Vein endothelial cell (primary cell): Measurements from ENCODE around the gene FLNC. TPM values are rescaled to one million over a fixed set of nuclear protein-coding genes. Genes with fewer than 3 reads are reported as not detected.

Experiments
- total RNA-seq: library from RNA; depleted of rRNA; stranded (reverse); fragments of >200 nt; gene quantifications from 2 replicates; pipeline ENCODE4 v1.2.3, GENCODE V29; 2012

FLNC gene, protein sequence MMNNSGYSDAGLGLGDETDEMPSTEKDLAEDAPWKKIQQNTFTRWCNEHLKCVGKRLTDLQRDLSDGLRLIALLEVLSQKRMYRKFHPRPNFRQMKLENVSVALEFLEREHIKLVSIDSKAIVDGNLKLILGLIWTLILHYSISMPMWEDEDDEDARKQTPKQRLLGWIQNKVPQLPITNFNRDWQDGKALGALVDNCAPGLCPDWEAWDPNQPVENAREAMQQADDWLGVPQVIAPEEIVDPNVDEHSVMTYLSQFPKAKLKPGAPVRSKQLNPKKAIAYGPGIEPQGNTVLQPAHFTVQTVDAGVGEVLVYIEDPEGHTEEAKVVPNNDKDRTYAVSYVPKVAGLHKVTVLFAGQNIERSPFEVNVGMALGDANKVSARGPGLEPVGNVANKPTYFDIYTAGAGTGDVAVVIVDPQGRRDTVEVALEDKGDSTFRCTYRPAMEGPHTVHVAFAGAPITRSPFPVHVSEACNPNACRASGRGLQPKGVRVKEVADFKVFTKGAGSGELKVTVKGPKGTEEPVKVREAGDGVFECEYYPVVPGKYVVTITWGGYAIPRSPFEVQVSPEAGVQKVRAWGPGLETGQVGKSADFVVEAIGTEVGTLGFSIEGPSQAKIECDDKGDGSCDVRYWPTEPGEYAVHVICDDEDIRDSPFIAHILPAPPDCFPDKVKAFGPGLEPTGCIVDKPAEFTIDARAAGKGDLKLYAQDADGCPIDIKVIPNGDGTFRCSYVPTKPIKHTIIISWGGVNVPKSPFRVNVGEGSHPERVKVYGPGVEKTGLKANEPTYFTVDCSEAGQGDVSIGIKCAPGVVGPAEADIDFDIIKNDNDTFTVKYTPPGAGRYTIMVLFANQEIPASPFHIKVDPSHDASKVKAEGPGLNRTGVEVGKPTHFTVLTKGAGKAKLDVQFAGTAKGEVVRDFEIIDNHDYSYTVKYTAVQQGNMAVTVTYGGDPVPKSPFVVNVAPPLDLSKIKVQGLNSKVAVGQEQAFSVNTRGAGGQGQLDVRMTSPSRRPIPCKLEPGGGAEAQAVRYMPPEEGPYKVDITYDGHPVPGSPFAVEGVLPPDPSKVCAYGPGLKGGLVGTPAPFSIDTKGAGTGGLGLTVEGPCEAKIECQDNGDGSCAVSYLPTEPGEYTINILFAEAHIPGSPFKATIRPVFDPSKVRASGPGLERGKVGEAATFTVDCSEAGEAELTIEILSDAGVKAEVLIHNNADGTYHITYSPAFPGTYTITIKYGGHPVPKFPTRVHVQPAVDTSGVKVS (N-terminal part only)
- total RNA-seq, result 182 and 242 TPM in 2 replicates

DNA sequence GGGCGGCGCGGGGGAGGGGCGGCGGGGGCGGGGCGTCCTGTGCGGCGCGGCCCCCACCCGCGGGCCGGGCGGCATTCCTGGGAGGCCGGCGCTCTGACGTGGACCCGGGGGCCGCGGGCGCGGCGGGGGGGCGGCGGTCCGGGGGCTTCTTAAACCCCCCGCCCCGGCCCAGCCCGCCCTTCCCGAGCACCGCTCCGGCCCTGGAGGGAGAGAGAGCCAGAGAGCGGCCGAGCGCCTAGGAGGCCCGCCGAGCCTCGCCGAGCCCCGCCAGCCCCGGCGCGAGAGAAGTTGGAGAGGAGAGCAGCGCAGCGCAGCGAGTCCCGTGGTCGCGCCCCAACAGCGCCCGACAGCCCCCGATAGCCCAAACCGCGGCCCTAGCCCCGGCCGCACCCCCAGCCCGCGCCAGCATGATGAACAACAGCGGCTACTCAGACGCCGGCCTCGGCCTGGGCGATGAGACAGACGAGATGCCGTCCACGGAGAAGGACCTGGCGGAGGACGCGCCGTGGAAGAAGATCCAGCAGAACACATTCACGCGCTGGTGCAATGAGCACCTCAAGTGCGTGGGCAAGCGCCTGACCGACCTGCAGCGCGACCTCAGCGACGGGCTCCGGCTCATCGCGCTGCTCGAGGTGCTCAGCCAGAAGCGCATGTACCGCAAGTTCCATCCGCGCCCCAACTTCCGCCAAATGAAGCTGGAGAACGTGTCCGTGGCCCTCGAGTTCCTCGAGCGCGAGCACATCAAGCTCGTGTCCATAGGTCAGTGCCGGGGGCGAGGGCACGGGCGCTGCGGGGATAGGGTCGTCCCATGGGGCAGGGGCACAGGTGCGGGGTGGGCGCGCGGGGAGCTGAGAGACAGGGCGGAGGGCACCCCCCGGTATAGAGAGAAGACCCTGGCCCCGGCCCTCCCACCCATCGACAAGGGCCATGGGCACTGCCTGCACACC, at the start of gene FLNC:
Gene FLNC, plus strand, starts transcription at position 176 of the 947 bp plus-strand sequence. Its CDS starts 232 bp downstream, at position 408.

DNA sequence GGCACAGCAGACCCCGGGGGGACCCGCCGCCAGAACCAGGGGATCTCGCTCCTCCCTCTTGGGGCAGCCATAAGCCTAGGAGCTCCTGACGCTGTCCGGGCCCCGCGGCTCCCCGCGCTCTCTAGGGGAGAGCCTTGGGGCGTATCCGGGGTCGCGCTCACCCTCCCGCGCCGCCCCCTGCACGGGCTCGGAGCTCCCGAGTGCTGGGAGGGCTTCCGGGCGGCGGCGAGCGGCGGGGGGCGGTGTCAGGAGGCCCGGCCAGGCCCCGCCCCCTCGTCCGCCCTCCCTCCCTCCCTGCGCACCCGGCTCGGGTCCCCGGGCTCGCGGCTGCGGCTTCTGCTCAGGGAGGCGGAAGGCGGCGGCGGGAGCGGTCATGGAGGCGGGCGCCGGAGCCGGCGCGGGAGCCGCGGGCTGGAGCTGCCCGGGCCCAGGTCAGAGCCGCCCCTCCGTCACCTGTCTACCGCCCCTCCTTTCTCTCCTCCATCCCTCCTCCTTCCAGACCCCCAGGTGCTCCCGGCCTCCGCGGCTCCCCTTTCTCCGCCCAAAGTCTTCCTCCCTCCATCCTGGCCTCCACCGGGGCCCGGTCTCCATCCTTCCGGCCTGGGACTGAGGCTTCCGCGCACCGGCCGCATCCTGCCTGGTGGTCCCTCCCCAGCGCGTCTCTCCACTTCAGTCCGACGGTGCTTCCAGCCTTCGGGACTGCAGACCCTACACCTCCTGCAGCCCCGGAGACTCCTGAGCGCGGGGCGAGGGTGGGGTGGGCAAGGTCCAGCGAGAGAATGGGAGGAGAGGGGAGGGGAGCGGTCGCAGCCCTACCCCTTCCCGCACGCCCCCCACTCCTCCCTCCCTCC, 38.9 kb upstream of the FLNC start, which contains the start of gene CCDC136:
Gene CCDC136, plus strand, starts transcription at position 848 of the 851 bp plus-strand sequence. CDS start 444 bp downstream, outside the sequence.

DNA sequence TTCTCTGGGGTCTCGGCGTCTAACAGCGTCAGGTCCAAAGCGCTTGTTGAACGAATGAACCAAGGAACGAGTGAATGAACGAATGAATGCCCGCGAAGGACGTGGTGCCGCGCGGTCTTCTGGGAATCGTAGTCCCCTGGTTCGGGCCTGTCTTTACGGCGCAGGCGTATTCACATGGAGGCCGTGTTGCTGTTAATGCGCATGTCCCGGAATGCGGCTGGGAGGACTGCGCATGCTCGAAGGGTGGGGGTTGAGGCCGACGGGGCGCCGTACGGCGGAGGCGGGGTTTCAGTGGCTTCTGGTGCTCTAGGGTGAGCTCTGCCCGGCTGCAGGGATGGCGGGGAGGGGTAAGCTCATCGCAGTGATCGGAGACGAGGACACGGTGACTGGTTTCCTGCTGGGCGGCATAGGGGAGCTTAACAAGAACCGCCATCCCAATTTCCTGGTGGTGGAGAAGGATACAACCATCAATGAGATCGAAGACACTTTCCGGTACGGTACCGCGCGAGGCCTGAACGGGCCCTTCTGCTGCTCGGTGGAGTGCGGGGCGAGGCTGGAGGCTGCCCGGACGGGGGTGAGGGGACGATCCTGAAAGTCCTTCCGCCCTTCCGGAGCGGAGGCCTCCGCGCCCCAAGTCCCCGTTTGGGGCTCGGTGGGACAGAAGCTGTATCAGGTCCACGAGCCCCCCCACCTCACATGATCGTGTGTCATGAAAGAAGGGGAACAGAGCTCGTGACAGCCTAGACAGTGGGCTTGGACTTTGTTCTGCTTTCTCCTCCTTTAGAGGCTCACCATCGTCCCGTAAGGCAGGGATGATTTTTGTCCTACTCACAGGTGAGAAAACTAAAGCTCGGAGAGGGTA, 32.6 kb downstream of the FLNC start, which contains the start of gene ATP6V1F:
Gene ATP6V1F, plus strand, starts transcription at position 286 of the 862 bp plus-strand sequence. Its CDS starts 49 bp downstream, at position 335.

Other genes with a start within 250 kb of the FLNC start
- 0.33 and 1.2 TPM in 2 replicates for gene GARIN1A, start 158.1 kb upstream of the FLNC start, total RNA-seq
- gene CALU, start 91.0 kb upstream of the FLNC start, total RNA-seq, result 363 and 388 TPM in 2 replicates
- gene OPN1SW, start 54.6 kb upstream of the FLNC start, total RNA-seq, result not detected in 2 replicates
- gene CCDC136, start 38.4 kb upstream of the FLNC start, total RNA-seq, result 0.98 and 2.3 TPM in 2 replicates
- gene ATP6V1F, start 32.5 kb downstream of the FLNC start, total RNA-seq, result 87.7 and 122 TPM in 2 replicates
- gene KCP, start 80.3 kb downstream of the FLNC start, total RNA-seq, result not detected in 2 replicates
- gene IRF5, start 107.5 kb downstream of the FLNC start, total RNA-seq, result 0.65 and 0.67 TPM in 2 replicates
- gene TNPO3, start 224.7 kb downstream of the FLNC start, total RNA-seq, result 55.5 and 64.9 TPM in 2 replicates